WI38 (cell line): ENCODE data around the gene SMIM8.

Experiments
- H3K4me3 ChIP-seq: 2 replicates; pipeline ENCODE4 v1.5.1; 2011; ENCODE audit warnings: low read depth, mild to moderate bottlenecking, control low read depth, low read length
- CTCF ChIP-seq: IDR thresholded peaks from 2 replicates; pipeline ENCODE4 v1.5.1; 2012; ENCODE audit warnings: low read depth, mild to moderate bottlenecking, control low read depth, low read length

The SMIM8 gene

GRCh38 chr6:87334683-87335082, 12.3 kb downstream of the SMIM8 start:
- TF ChIP-seq CTCF = no peak
- no peak overlapping the region for H3K4me3 ChIP-seq

- no peak overlapping the region for H3K4me3 ChIP-seq
- TF ChIP-seq CTCF = no peak
These were observed 14.0 kb downstream of the SMIM8 start for GRCh38 chr6:87336367-87336766.

GRCh38 chr6:87340230-87340629, 17.8 kb downstream of the SMIM8 start:
- no peak for TF ChIP-seq CTCF
- no peak overlapping the region for H3K4me3 ChIP-seq

- no peak for TF ChIP-seq CTCF
- no peak overlapping the region for H3K4me3 ChIP-seq
These were observed 18.8 kb downstream of the SMIM8 start for GRCh38 chr6:87341158-87341557.

- TF ChIP-seq CTCF = no peak
- no peak overlapping the region for H3K4me3 ChIP-seq
These were observed 19.5 kb downstream of the SMIM8 start for GRCh38 chr6:87341899-87342298.

- no peak for TF ChIP-seq CTCF
- no peak overlapping the region for H3K4me3 ChIP-seq
These were observed 20.4 kb downstream of the SMIM8 start for GRCh38 chr6:87342829-87343228.

GRCh38 chr6:87344731-87345130, 22.3 kb downstream of the SMIM8 start, which contains the start of gene C6orf163:
Gene C6orf163 (plus strand): TSS chr6:87344813. CDS start chr6:87345100, 287 bp downstream.
- no peak within 1 kb of the TSS for H3K4me3 ChIP-seq
- TF ChIP-seq CTCF = no peak
